ENCODE data around the gene CSGALNACT2.

Gene CSGALNACT2

DNA sequence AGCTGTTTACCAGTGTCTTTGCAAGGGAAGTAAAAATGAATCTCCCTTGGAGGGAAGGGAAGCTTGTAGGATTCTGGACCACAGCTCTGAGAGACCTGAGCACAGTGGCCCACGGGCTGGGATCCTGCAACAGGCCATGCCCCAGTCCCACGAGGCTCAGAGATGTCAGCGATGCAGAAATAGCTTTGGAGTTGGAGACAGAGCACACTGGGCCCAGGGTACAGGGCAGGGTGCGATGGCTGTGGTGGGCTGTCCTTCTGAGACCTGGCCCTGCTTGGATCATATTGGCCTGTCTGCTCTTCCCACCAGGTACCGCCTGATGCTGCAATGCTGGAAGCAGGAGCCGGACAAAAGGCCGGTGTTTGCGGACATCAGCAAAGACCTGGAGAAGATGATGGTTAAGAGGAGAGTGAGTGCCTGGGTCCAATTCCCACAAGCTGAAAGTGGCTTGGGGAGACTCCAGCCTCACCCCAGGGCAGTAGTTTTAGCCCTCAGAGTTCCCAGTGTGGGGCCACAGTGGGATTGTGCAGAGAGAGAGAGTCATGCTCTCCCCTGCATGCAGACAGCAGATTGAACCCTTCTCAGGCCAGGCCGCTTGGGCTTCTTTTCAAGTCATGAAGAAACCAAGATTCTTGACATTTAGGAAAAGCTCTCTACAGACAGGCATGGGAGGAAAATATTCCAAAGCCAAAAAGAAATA, 13.5 kb upstream of the CSGALNACT2 start:
- TF ChIP-seq, protein P1, sequence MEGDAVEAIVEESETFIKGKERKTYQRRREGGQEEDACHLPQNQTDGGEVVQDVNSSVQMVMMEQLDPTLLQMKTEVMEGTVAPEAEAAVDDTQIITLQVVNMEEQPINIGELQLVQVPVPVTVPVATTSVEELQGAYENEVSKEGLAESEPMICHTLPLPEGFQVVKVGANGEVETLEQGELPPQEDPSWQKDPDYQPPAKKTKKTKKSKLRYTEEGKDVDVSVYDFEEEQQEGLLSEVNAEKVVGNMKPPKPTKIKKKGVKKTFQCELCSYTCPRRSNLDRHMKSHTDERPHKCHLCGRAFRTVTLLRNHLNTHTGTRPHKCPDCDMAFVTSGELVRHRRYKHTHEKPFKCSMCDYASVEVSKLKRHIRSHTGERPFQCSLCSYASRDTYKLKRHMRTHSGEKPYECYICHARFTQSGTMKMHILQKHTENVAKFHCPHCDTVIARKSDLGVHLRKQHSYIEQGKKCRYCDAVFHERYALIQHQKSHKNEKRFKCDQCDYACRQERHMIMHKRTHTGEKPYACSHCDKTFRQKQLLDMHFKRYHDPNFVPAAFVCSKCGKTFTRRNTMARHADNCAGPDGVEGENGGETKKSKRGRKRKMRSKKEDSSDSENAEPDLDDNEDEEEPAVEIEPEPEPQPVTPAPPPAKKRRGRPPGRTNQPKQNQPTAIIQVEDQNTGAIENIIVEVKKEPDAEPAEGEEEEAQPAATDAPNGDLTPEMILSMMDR (IDR thresholded peaks at IDR 0.05; ENCODE audit: extremely low read depth, insufficient read depth, missing control alignments): no peak
- DNase-seq (ENCODE audit: low spot score): no peak
- in situ Hi-C loops (cut with MboI; ENCODE audit: low pct_unique_long_range_greater_than_20kb, low sequenced_read_pairs, unreplicated experiment): no loop called here

DNA sequence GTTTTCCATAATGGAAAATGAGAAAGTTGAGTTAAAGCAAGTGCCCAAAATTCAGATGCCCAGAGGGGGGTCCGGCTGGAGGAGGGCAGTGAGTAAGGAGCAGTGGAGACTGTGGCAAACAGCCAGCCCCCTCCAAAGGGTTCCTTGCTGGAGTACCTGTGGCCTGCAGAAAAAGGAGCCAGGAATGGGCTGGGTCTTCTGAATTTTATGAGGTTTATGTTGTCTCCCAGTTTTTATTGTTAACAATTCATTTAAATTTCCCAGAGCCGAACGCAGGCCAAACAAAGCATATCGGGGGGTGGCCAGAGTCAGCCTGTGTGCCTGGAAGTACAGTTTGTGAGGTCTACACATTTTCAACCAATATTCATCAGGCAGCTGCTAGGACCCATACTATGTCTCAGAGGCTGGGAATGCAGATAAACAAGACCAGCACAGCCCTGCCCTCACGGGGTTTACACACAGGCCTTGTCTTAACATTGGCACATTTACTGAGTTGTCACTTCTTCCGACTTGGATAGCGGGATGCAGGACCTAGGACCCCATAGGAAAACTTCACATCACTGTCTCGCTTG, 12.9 kb upstream of the CSGALNACT2 start:
- TF ChIP-seq, protein P1 (IDR thresholded peaks at IDR 0.05; ENCODE audit: extremely low read depth, insufficient read depth, missing control alignments): no peak
- no peak for DNase-seq (ENCODE audit: low spot score)
- in situ Hi-C loops (cut with MboI; ENCODE audit: low pct_unique_long_range_greater_than_20kb, low sequenced_read_pairs, unreplicated experiment): no loop called here

DNA sequence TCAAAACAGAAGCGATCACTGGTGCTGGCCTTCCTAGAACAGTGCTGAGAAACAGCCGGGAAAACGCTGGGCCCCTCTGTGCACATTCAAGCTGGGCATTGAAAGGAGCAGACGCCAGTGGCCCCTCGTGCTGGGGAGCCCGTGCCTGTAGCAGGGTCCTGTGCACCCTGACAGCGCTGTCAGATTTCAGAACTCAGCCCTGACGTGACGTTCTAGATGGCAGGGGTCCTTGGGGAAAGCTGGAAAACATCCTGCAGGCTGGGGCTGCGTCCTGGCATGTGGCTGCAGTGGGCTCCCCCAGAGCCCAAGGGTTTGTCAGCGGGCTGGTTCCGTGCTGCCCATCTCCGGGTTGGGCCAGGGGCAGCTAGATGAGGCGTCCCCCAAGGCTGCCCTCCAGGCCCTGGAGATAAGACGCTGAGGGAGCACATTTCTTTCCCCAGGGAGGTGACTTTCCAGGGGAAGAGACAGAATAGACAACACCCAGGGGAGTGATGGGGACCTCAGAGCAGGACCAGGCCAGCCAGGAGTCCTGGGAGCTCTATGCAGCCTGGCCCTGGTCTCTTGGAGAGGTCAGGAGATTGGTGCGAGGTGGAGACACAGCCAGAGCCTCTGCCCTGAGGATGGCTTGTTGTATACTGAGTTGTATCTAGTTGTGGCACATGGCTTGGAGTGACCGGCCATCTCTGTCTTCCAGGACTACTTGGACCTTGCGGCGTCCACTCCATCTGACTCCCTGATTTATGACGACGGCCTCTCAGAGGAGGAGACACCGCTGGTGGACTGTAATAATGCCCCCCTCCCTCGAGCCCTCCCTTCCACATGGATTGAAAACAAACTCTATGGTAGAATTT, 12.1 kb upstream of the CSGALNACT2 start:
- TF ChIP-seq, protein P1 (IDR thresholded peaks at IDR 0.05; ENCODE audit: extremely low read depth, insufficient read depth, missing control alignments): no peak
- DNase-seq (ENCODE audit: low spot score): no peak
- in situ Hi-C loops (cut with MboI; ENCODE audit: low pct_unique_long_range_greater_than_20kb, low sequenced_read_pairs, unreplicated experiment): no loop called here

DNA sequence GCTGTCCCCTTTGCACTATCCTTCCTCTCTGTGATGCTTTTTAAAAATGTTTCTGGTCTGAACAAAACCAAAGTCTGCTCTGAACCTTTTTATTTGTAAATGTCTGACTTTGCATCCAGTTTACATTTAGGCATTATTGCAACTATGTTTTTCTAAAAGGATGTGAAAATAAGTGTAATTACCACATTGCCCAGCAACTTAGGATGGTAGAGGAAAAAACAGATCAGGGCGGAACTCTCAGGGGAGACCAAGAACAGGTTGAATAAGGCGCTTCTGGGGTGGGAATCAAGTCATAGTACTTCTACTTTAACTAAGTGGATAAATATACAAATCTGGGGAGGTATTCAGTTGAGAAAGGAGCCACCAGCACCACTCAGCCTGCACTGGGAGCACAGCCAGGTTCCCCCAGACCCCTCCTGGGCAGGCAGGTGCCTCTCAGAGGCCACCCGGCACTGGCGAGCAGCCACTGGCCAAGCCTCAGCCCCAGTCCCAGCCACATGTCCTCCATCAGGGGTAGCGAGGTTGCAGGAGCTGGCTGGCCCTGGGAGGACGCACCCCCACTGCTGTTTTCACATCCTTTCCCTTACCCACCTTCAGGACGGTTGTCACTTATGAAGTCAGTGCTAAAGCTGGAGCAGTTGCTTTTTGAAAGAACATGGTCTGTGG, 11.4 kb upstream of the CSGALNACT2 start:
- TF ChIP-seq, protein P1 (IDR thresholded peaks at IDR 0.05; ENCODE audit: extremely low read depth, insufficient read depth, missing control alignments): no peak
- DNase-seq (ENCODE audit: low spot score): no peak
- in situ Hi-C loops (cut with MboI; ENCODE audit: low pct_unique_long_range_greater_than_20kb, low sequenced_read_pairs, unreplicated experiment): no loop called here

DNA sequence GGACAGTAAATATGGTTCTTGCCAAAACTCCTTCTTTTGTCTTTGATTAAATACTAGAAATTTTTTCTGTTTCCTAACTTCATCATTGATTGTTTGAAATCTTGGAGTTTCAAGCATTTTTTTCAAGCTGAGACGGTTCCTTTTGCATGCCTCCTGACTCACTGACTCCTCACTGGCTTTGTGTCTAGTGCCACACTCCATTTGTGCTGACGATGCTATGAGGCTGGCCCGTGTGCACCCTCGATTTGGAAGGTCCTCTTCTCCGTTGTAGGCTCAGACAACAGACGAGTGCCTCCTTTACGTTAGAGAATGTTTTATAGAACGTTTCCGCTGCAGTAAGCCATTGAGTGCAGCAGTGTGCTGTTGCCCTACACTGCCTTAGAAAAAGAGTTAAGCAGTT, 10.8 kb upstream of the CSGALNACT2 start:
- TF ChIP-seq, protein P1 (IDR thresholded peaks at IDR 0.05; ENCODE audit: extremely low read depth, insufficient read depth, missing control alignments): no peak
- no peak for DNase-seq (ENCODE audit: low spot score)
- in situ Hi-C loops (cut with MboI; ENCODE audit: low pct_unique_long_range_greater_than_20kb, low sequenced_read_pairs, unreplicated experiment): no loop called here

DNA sequence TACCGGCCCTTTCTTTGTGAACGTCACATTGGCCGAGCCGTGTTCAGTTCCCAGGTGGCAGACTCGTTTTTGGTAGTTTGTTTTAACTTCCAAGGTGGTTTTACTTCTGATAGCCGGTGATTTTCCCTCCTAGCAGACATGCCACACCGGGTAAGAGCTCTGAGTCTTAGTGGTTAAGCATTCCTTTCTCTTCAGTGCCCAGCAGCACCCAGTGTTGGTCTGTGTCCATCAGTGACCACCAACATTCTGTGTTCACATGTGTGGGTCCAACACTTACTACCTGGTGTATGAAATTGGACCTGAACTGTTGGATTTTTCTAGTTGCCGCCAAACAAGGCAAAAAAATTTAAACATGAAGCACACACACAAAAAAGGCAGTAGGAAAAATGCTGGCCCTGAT, 9.9 kb upstream of the CSGALNACT2 start:
- no peak for DNase-seq (ENCODE audit: low spot score)
- in situ Hi-C loops (cut with MboI; ENCODE audit: low pct_unique_long_range_greater_than_20kb, low sequenced_read_pairs, unreplicated experiment): no loop called here
- TF ChIP-seq, protein P1 (IDR thresholded peaks at IDR 0.05; ENCODE audit: extremely low read depth, insufficient read depth, missing control alignments): no peak
